B cell (primary cell): Measurements from ENCODE around the gene ORC1. TPM values are rescaled to one million over a fixed set of nuclear protein-coding genes. Genes with fewer than 3 reads are reported as not detected.
A peak's percentile ranks its signal among the peaks of the same experiment; 100 is the strongest.

Experiments
- ATAC-seq: fragments of 200-7000 bp; cut with Tn5 transposase; one replicate; pipeline ENCODE4 v1.10.0; 2021; ENCODE audit warnings: low read depth, mild to moderate bottlenecking, moderate number of reproducible peaks, moderate library complexity
- CTCF ChIA-PET: fragments of 350-600 bp; sonication (Branson Sonifier 250); formaldehyde crosslinking; loops from one replicate; lab custom pipeline; 2021; ENCODE audit warnings: antibody characterized with exemption, inconsistent platforms; lab: Charles Lee
- POLR2A ChIA-PET: fragments of 350-600 bp; sonication (Branson Sonifier 250); formaldehyde crosslinking; loops from one replicate; lab custom pipeline; 2021; ENCODE audit warnings: antibody characterized with exemption; lab: Charles Lee
- DNase-seq: peaks from one replicate; pipeline ENCODE4 v3.0.0; 2013
- H2AFZ ChIP-seq: 2 replicates; pipeline ENCODE4 v1.6.1; 2012; ENCODE audit warnings: mild to moderate bottlenecking, low read depth, low read length; ENCODE audit not compliant: insufficient read depth, poor library complexity, severe bottlenecking
- H3K27ac ChIP-seq, 2 donors: 1 replicate in 1 of 2; 2 replicates in 1 of 2; pipeline ENCODE4 v1.5.1; 2012 to 2013; ENCODE audit warnings: low read length in 2 of 2, mild to moderate bottlenecking in 2 of 2, moderate library complexity in 1 of 2
- H3K27me3 ChIP-seq, 4 experiments: fragments of 200-600 bp in 1 of 4; sonication (generic) in 1 of 4; replicated peaks in 1 of 4; 1 replicate in 2 of 4; 2 replicates in 2 of 4; pipeline versions ENCODE4 v1.6.1 to v1.7.0; 2013 to 2016; ENCODE audit warnings: low read length in 3 of 4, mild to moderate bottlenecking in 2 of 4, mixed read lengths in 1 of 4, moderate library complexity in 1 of 4; ENCODE audit not compliant: insufficient read depth in 4 of 4, control insufficient read depth in 3 of 4; ENCODE audit errors: control extremely low read depth in 1 of 4
- H3K36me3 ChIP-seq, 2 experiments: replicated peaks in 1 of 2; 1 replicate in 1 of 2; 2 replicates in 1 of 2; pipeline versions ENCODE4 v1.6.1 to v1.7.1; 2013; ENCODE audit warnings: low read length in 1 of 2; ENCODE audit not compliant: insufficient read depth in 2 of 2, control insufficient read depth in 1 of 2; ENCODE audit errors: control extremely low read depth in 1 of 2, extremely low read depth in 1 of 2
- H3K4me1 ChIP-seq, 2 donors: fragments of 200-600 bp in 1 of 2; sonication (generic) in 1 of 2; 1 replicate in 1 of 2; 2 replicates in 1 of 2; pipeline versions ENCODE4 v1.5.1 to v1.6.1; 2013 to 2017; ENCODE audit warnings: low read length in 2 of 2; ENCODE audit not compliant: control insufficient read depth in 2 of 2, insufficient read depth in 2 of 2
- H3K4me2 ChIP-seq: replicated peaks from 2 replicates; pipeline ENCODE3; 2012; ENCODE audit warnings: mild to moderate bottlenecking, low read depth, low read length; ENCODE audit not compliant: poor library complexity, severe bottlenecking
- H3K4me3 ChIP-seq, 5 experiments: fragments of 200-600 bp in 1 of 5; sonication (generic) in 1 of 5; 1 replicate in 3 of 5; 2 replicates in 2 of 5; pipeline versions ENCODE4 v1.5.1 to v1.7.0; 2011 to 2016; ENCODE audit warnings: low read length in 4 of 5, mild to moderate bottlenecking in 4 of 5, low read depth in 2 of 5, control low read depth in 1 of 5, moderate library complexity in 1 of 5; ENCODE audit not compliant: insufficient read depth in 1 of 5; ENCODE audit errors: control extremely low read depth in 1 of 5, extremely low read depth in 1 of 5
- H3K79me2 ChIP-seq: fragments of 200-600 bp; sonication (generic); one replicate; pipeline ENCODE4 v1.6.0; 2016; ENCODE audit warnings: low read length; ENCODE audit not compliant: control insufficient read depth, insufficient read depth
- H3K9ac ChIP-seq: fragments of 200-600 bp; sonication (generic); 2 replicates; pipeline ENCODE4 v1.6.1; 2017; ENCODE audit warnings: mild to moderate bottlenecking, low read length, moderate library complexity
- H3K9me3 ChIP-seq, 3 donors: one replicate each; pipeline versions ENCODE4 v1.6.1 to v1.7.1; 2013; ENCODE audit warnings: low read length in 2 of 3; ENCODE audit not compliant: control insufficient read depth in 2 of 3, insufficient read depth in 1 of 3; ENCODE audit errors: control extremely low read depth in 1 of 3
- H4K20me1 ChIP-seq: 2 replicates; pipeline ENCODE4 v1.6.0; 2012; ENCODE audit warnings: mild to moderate bottlenecking, low read length; ENCODE audit not compliant: insufficient read depth, control insufficient read depth, poor library complexity, severe bottlenecking
- H3K27ac Mint-ChIP-seq: one replicate; pipeline ENCODE4 v1.8.0; 2021; ENCODE audit warnings: mixed read lengths
- H3K27me3 Mint-ChIP-seq: one replicate; pipeline ENCODE4 v1.8.0; 2021; ENCODE audit warnings: mixed read lengths
- H3K4me1 Mint-ChIP-seq: one replicate; pipeline ENCODE4 v1.8.0; 2021; ENCODE audit warnings: mixed read lengths
- H3K4me3 Mint-ChIP-seq: one replicate; pipeline ENCODE4 v1.8.0; 2021; ENCODE audit warnings: mixed read lengths
- H3K9me3 Mint-ChIP-seq: one replicate; pipeline ENCODE4 v1.8.0; 2022; ENCODE audit warnings: mixed read lengths; ENCODE audit not compliant: insufficient read depth
- CTCF ChIP-seq: fragments of 200-600 bp; IDR thresholded peaks from one replicate; pipeline ENCODE4 v1.8.0; 2022; ENCODE audit warnings: antibody characterized with exemption, mild to moderate bottlenecking
- EZH2 ChIP-seq: IDR thresholded peaks from 2 replicates; pipeline ENCODE4 v1.6.1; 2012; ENCODE audit warnings: borderline replicate concordance, low read depth, mild to moderate bottlenecking, moderate library complexity, low read length; ENCODE audit not compliant: insufficient read depth, poor library complexity, severe bottlenecking
- WGBS: methylation state at CpG from one replicate; pipeline ENCODE4 v1.1.5; 2013; ENCODE audit warnings: missing lambda C conversion rate; ENCODE audit not compliant: insufficient coverage; 5-methylcytosine and 5-hydroxymethylcytosine counted together
- intact Hi-C: fragments of 100-400 bp; cut with micrococcal nuclease; formaldehyde crosslinking; loops from one replicate; pipeline ENCODE4 v1.10.0; 2022
- polyA plus RNA-seq: library from polyadenylated mRNA; depleted of rRNA; stranded (reverse); fragments of >200 nt; gene quantifications from 2 replicates; pipeline ENCODE4 v1.2.3, GENCODE V29; 2012
- total RNA-seq, 2 donors: library from RNA; stranded (reverse); fragments of 120-200 nt in 1 of 2; gene quantifications; 1 replicate in 1 of 2; 2 replicates in 1 of 2; pipeline versions ENCODE4 v1.2.3 to v1.2.4, GENCODE V29; 2013 to 2022

The ORC1 gene
- total and polyA plus RNA-seq, 2 donors (not counting 1 experiment from before 2014, with no cell fraction given), result 0.78 to 1.3 TPM

DNA sequence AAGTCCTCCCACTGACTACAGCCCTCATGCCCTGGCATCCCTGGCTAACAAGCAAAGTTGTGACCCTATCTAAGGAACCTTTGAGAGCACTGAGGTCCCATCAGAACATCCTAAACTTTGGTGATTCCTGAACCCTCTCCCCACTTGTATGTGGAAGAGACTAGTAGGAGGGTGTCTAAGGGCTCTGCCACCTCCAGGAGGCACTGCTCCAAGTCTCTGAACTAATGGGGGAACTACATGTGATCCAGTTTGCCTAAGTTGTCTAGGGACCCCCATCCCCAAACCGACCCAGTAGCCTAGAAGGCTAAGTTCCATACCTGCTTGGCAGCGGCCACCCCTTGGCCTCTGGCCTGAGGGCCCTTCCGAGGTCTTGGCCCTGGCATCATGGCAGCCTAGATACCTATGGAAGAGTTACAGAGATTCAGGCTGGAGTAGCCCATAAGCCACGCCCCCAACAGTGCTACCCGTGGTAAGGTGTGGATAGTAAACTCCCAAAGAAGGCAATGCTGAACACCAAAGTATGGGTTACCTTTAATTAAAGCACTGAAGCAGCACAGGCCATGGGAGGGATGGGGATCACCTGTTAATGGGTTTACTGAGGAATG, 39.9 kb downstream of the ORC1 start:
- DNase-seq (no peak), ATAC-seq (no peak)
- Histone ChIP-seq H3K4me2 (peak overlapping the region; percentile 86), H4K20me1 (peaks cover 29% of the 10 kb centered on the region), H3K36me3 (peaks cover 2 to 40% of the 10 kb centered on the region in 2 experiments), H3K9me3 (no peaks in the 10 kb centered on the region), H3K79me2 (peaks cover 26% of the 10 kb centered on the region), H3K27me3 (no peaks in the 10 kb centered on the region), H3K9ac (no peak overlapping the region), H3K4me1 (peaks cover 18 to 20% of the 10 kb centered on the region in 2 donors), H3K4me3 (peak overlapping the region in 1 of 5 experiments; percentile 79), H3K27ac (no peak overlapping the region), H2AFZ (no peak overlapping the region)
- H3K4me3 Mint-ChIP-seq, result peak overlapping the region; percentile 96
- ChIA-PET CTCF (no interaction called here), POLR2A (interaction anchor here (0.7 kb wide), 1 partner anchor 45 kb away, joined by 5 read pairs; no protein-coding TSS in a partner anchor)
- WGBS, result 86% methylated on average over 5 of the region's 5 CpGs
- H3K27me3 Mint-ChIP-seq, result peaks cover 4% of the 10 kb centered on the region
- TF ChIP-seq CTCF, result no peak
- no peak for TF ChIP-seq EZH2
- intact Hi-C loops, result loop anchor here (10.0 kb wide), 2 partner anchors 650 to 1580 kb away; partner anchors contain the start of genes IFT25 and LRRC42
- peaks cover 33% of the 10 kb centered on the region for H3K4me1 Mint-ChIP-seq
- no peaks in the 10 kb centered on the region for H3K9me3 Mint-ChIP-seq
- H3K27ac Mint-ChIP-seq, result no peak overlapping the region

DNA sequence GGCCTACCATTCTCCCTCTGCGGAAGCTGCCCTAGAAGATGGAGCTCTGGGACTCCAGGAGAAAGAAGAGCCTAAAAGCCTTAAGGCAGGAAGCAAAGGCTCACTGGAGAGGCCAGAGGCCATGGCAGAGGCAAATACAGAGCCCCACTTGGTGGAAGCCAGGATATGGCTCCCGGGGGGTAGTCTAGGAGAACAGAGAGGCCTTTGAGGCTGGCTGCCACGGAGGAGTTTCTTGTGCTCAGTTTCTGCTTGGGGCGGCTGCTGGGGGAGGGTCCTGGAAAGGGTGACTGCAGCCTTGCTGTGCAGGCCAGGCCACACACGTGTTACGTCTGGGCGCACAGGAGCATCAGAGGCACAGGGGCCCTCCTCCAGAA, 43.6 kb downstream of the ORC1 start:
- H3K4me3 Mint-ChIP-seq, result no peak overlapping the region
- H4K20me1 ChIP-seq, result peaks cover 29% of the 10 kb centered on the region
- no peak overlapping the region for H3K9ac ChIP-seq
- H3K4me3 ChIP-seq, result no peak overlapping the region
- no peak overlapping the region for H3K27ac ChIP-seq
- peaks cover 2 to 78% of the 10 kb centered on the region in 2 experiments for H3K36me3 ChIP-seq
- H3K27ac Mint-ChIP-seq, result no peak overlapping the region
- H2AFZ ChIP-seq, result no peak overlapping the region
- H3K79me2 ChIP-seq, result peaks cover 24% of the 10 kb centered on the region
- no peaks in the 10 kb centered on the region for H3K9me3 ChIP-seq
- POLR2A ChIA-PET, result no interaction called here
- peaks cover 11 to 16% of the 10 kb centered on the region in 2 donors for H3K4me1 ChIP-seq
- intact Hi-C loops, result loop anchor here (10.0 kb wide), 2 partner anchors 654 to 1584 kb away; partner anchors contain the start of genes IFT25 and LRRC42
- no peaks in the 10 kb centered on the region for H3K27me3 Mint-ChIP-seq
- CTCF ChIA-PET, result no interaction called here
- ATAC-seq, result no peak
- no peaks in the 10 kb centered on the region for H3K9me3 Mint-ChIP-seq
- peaks cover 17% of the 10 kb centered on the region for H3K4me1 Mint-ChIP-seq
- WGBS, result 98% methylated on average over 7 of the region's 7 CpGs
- no peak for DNase-seq
- TF ChIP-seq CTCF (no peak), EZH2 (no peak)
- no peaks in the 10 kb centered on the region for H3K27me3 ChIP-seq
- H3K4me2 ChIP-seq, result no peak overlapping the region
